IPS DF 6.9 (cell line): ENCODE results near the gene RASSF7.
A peak's percentile ranks its signal among the peaks of the same experiment; 100 is the strongest.

ENCODE experiments used
- DNase-seq: peaks from one replicate; pipeline ENCODE4 v3.0.0-alpha.2; 2013; ENCODE audit warnings: low read depth, low spot score
- H3K27ac ChIP-seq: one replicate; pipeline ENCODE4 v1.5.1; 2013; ENCODE audit warnings: low read length, control low read depth
- H3K27me3 ChIP-seq: 2 replicates; pipeline ENCODE4 v1.6.1; 2013; ENCODE audit warnings: mild to moderate bottlenecking, low read length; ENCODE audit not compliant: control insufficient read depth, insufficient read depth
- H3K36me3 ChIP-seq: 2 replicates; pipeline ENCODE4 v1.6.1; 2013; ENCODE audit warnings: low read length; ENCODE audit not compliant: control insufficient read depth, insufficient read depth
- H3K4me1 ChIP-seq: 2 replicates; pipeline ENCODE4 v1.6.1; 2013; ENCODE audit warnings: low read length; ENCODE audit not compliant: control insufficient read depth, insufficient read depth
- H3K4me3 ChIP-seq: 2 replicates; pipeline ENCODE4 v1.5.1; 2013; ENCODE audit warnings: mild to moderate bottlenecking, low read length
- H3K9me3 ChIP-seq: 2 replicates; pipeline ENCODE4 v1.6.1; 2013; ENCODE audit warnings: low read length, inconsistent platforms; ENCODE audit not compliant: control insufficient read depth, insufficient read depth
- WGBS: extraction: QIAGEN DNeasy Blood & Tissue Kit; methylation state at CpG from one replicate; pipeline ENCODE4 v1.1.7; 2013; ENCODE audit warnings: mixed read lengths, missing lambda C conversion rate; ENCODE audit not compliant: insufficient read length, insufficient coverage; 5-methylcytosine and 5-hydroxymethylcytosine counted together

The RASSF7 gene

GRCh38 chr11:533586-534395 lies 27.0 kb upstream of the RASSF7 start:
- no CpG with 5 or more reads among the region's 37 CpGs for WGBS
- Histone ChIP-seq H3K27me3 (no peaks in the 10 kb centered on the region; the same call in 1 of the 2 replicates), H3K36me3 (peaks cover 12% of the 10 kb centered on the region; the same call in 1 of the 2 replicates), H3K9me3 (no peaks in the 10 kb centered on the region), H3K4me1 (peaks cover 9% of the 10 kb centered on the region), H3K27ac (no peak overlapping the region), H3K4me3 (no peak overlapping the region)
- no peak for DNase-seq

- H3K27ac ChIP-seq = no peak overlapping the region
- H3K4me3 ChIP-seq = peak overlapping the region; percentile 77
- H3K9me3 ChIP-seq = no peaks in the 10 kb centered on the region
- H3K4me1 ChIP-seq = peaks cover 9% of the 10 kb centered on the region
- WGBS = no CpG with 5 or more reads among the region's 66 CpGs
- H3K36me3 ChIP-seq = peaks cover 12% of the 10 kb centered on the region; the same call in 1 of the 2 replicates
- no peak for DNase-seq
- no peaks in the 10 kb centered on the region; the same call in 1 of the 2 replicates for H3K27me3 ChIP-seq
Measured at GRCh38 chr11:534396-535209, 26.2 kb upstream of the RASSF7 start.

DNA sequence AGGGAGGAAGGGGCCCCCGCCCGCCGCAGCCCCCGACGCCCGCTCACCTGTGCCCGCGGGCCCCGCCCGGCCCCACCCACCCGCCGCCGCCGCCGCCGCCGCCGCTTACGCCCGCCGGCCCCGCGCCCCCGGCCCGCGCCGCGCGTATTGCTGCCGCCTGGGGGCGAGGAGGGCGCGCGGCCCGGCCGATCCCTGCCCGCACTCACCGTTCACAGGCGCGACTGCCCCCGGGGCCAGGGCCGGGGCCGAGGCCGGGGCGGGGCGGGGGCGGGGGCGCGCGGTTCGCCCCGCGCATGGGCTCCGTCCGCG lies 25.6 kb upstream of the RASSF7 start:
- Histone ChIP-seq H3K9me3 (no peaks in the 10 kb centered on the region), H3K4me1 (peaks cover 9% of the 10 kb centered on the region), H3K27me3 (no peaks in the 10 kb centered on the region; the same call in 1 of the 2 replicates), H3K27ac (no peak overlapping the region), H3K4me3 (peak overlapping the region; percentile 77; the same call in 1 of the 2 replicates), H3K36me3 (peaks cover 12% of the 10 kb centered on the region; the same call in 1 of the 2 replicates)
- DNase-seq = no peak
- WGBS = no CpG with 5 or more reads among the region's 56 CpGs

DNA sequence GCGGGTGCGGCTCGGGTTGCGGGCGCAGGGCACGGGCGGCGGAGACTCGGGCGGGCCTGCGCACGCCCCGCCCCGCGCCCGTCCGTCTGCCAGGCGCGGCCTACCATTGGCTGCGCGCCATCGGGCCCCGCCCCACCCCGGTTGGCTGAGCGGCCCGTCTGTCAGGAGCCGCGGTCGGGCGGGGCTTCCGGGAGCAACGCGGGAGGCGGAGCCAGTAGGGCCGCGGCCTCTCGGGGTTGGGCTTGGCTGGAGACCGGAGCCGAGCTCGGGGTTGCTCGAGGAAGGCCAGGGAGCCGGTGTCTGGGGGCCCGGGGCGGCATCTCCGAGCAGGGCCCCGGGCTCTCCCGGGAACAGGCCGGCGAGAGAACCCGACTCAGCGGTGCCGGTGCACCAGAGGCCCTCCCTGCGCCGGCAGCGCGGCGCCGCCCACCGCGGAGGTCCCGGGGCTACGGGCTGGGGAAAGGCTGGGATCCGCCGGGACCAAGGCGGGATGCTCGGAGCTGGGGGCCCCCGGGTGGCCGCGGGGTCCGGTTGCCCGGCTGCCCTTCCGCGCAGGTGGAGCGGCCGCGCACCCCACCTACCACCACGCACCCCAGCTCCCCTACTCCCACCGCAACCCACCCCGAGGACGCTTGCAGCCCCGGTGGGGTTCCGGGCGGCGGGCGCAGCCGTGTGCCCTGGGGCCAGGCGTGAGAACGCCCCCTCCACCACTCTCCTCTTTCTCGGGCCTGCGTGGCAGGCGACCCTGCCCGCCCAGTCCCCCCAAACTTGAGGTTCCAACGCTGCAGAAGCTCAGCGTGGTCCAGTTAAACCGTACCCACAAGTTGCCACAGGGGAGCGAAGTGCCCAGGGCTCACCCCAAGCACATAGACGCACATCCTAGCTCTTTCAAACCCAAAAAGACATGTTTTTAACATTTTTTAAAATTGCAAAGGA lies 25.0 kb upstream of the RASSF7 start, which contains the start of gene HRAS:
HRAS (minus strand) TSS at position 58 of the 936 bp plus-strand sequence.
- Histone ChIP-seq H3K9me3 (no peaks in the 10 kb centered on the region), H3K27ac (no peak within 1 kb of the TSS), H3K36me3 (peaks cover 12% of the 10 kb centered on the region; the same call in 1 of the 2 replicates), H3K27me3 (no peaks in the 10 kb centered on the region; the same call in 1 of the 2 replicates), H3K4me3 (peak within 1 kb of the TSS; percentile 77), H3K4me1 (peaks cover 9% of the 10 kb centered on the region)
- peak; percentile 64 for DNase-seq
- no CpG with 5 or more reads among the region's 97 CpGs for WGBS

- peak; percentile 45 for DNase-seq
- Histone ChIP-seq H3K9me3 (no peaks in the 10 kb centered on the region), H3K36me3 (peaks cover 7% of the 10 kb centered on the region; the same call in 1 of the 2 replicates), H3K27me3 (no peaks in the 10 kb centered on the region; the same call in 1 of the 2 replicates), H3K4me3 (peak within 1 kb of the TSS; percentile 41; the same call in 1 of the 2 replicates), H3K4me1 (peaks cover 9% of the 10 kb centered on the region), H3K27ac (no peak within 1 kb of the TSS)
- no CpG with 5 or more reads among the region's 93 CpGs for WGBS
Measured at GRCh38 chr11:536841-537621, 23.7 kb upstream of the RASSF7 start, which contains the start of gene LRRC56. Gene LRRC56, plus strand, starts transcription at chr11:537527. Its CDS starts 3,158 bp downstream, at chr11:540685.

DNA sequence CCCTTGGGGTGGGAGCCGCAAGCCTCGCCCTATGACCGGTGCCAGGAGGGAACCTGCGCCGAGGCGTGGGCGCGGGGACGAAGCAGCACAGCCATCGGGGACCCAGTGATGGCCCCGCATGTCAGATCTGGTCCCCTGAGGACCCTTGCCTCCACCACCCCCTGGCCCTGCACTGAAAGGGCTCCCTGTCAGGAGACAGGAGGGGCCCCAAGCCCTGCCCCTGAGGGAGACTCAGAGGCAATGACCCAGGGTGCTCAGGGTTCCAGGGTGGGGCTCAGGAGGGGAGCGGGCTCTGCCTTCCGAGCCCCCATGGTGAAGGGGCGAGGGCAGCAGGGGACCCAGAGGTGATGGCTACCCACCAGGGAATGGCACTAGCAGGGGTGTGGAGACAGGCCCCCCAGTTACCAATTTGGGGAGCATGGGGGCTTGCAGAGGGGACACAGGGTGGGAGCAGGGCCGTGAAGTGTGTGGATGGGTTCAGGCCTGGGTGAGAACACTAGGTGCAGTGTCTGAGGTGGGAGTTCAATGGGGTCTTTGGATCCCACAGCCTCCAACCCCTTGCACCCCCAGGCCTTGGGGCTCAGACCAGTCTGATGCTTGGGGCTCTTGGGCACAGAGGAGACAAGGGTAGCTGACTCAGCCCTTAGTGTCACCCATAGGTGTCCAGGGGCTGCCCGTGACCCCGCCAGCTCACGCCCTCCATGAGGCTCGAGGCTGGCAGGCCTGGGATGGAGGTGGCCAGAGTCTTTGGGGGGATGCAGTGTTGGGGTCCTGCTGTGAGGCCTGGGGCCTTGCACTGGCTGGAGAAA lies 22.9 kb upstream of the RASSF7 start:
- H3K4me3 ChIP-seq = peak overlapping the region; percentile 41; the same call in 1 of the 2 replicates
- no CpG with 5 or more reads among the region's 19 CpGs for WGBS
- no peaks in the 10 kb centered on the region; the same call in 1 of the 2 replicates for H3K27me3 ChIP-seq
- H3K9me3 ChIP-seq = no peaks in the 10 kb centered on the region
- peaks cover 3% of the 10 kb centered on the region; the same call in 1 of the 2 replicates for H3K36me3 ChIP-seq
- no peak overlapping the region for H3K27ac ChIP-seq
- H3K4me1 ChIP-seq = peaks cover 9% of the 10 kb centered on the region
- no peak for DNase-seq

DNA sequence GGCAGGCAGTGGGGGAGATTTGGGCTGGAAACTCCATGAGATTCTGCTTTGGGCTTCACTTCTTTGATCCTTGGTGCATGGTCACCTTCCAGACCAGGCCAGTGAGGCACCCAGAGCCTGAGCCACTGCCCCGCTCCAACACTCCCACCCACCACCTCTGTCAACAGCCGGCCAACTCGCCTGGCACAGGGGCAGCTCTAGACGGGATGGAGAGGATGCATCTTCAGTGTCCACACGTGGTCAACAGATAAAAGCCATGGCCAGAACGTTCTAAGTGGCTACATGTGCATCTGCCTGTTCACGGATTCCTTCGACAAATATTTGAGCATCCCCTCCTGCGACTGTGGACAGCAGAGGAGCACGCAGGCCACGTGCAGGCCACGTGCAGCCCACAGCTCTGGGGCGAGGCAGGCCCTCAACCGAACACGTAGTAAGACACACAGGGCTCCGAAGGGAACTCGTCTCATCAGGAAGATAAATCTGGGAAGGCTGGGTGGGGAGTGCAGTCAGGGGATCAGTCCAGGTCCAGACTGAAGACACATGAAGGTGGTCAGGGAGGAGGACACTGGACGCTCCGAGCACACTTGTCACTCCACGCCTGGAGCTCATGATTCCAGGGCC lies 22.2 kb upstream of the RASSF7 start:
- H3K27me3 ChIP-seq = no peaks in the 10 kb centered on the region; the same call in 1 of the 2 replicates
- H3K27ac ChIP-seq = no peak overlapping the region
- no CpG with 5 or more reads among the region's 20 CpGs for WGBS
- DNase-seq = no peak
- H3K9me3 ChIP-seq = no peaks in the 10 kb centered on the region
- no peak overlapping the region for H3K4me3 ChIP-seq
- H3K36me3 ChIP-seq = no peaks in the 10 kb centered on the region; the same call in 1 of the 2 replicates
- peaks cover 9% of the 10 kb centered on the region for H3K4me1 ChIP-seq

DNA sequence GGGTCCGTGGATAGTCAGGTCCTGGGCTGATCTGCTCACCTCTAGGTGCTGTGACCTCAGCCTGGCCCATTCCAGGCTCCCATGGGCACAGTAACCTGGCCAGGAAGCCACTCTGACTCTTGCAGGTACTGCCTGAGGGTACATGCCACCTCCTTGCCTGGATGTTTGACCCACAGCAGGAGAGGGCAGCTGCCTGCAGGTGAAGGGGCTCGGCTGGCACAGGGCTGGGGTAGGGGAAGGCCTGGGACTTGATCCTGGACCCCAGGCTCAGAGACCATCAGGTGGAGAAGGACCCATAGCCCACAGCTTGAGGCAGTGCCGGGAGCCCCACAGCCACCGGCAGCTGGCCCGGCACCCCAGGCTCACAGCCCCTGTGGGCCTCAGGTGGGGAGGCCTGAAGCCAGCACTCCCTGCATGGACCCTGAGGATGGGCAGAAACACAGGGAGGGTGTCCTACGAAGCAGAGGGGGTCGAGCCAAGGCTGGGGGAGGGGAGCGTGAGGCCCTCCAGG lies 20.7 kb upstream of the RASSF7 start:
- Histone ChIP-seq H3K27me3 (no peaks in the 10 kb centered on the region; the same call in 1 of the 2 replicates), H3K27ac (no peak overlapping the region), H3K4me1 (peaks cover 9% of the 10 kb centered on the region), H3K4me3 (no peak overlapping the region), H3K9me3 (no peaks in the 10 kb centered on the region), H3K36me3 (no peaks in the 10 kb centered on the region; the same call in 1 of the 2 replicates)
- no CpG with 5 or more reads among the region's 8 CpGs for WGBS
- no peak for DNase-seq
